Measurements from ENCODE around the gene ABCA4.

ABCA4 gene

GRCh38 chr1:94033849-94034248 lies 87.1 kb downstream of the ABCA4 start:
- no peak overlapping the region for H3K4me2 ChIP-seq (ENCODE audit: low read depth, low read length, poor library complexity, severe bottlenecking)
- H3K4me1 ChIP-seq (ENCODE audit: insufficient read depth, low read length, poor library complexity, severe bottlenecking) = peaks cover 11% of the 10 kb centered on the region
- no peaks in the 10 kb centered on the region for H3K79me2 ChIP-seq (ENCODE audit: insufficient read depth, low read length)
- no peak overlapping the region for H3K9ac ChIP-seq (ENCODE audit: low read depth, low read length, poor library complexity, severe bottlenecking)
- no peaks in the 10 kb centered on the region for H3K9me2 ChIP-seq (replicated peaks; ENCODE audit: low read depth, low read length)
- no peak overlapping the region for H3K4me3 ChIP-seq (ENCODE audit: low read length, poor library complexity, severe bottlenecking)
- H4K20me1 ChIP-seq (ENCODE audit: insufficient read depth, low read length, poor library complexity, severe bottlenecking) = no peaks in the 10 kb centered on the region
- no peaks in the 10 kb centered on the region for H3K9me3 ChIP-seq (ENCODE audit: insufficient read depth, low read depth, low read length)
- TF ChIP-seq EZH2phosphoT487 (IDR thresholded peaks at IDR 0.05; ENCODE audit: borderline replicate concordance) (no peak), CTCF (conservative IDR thresholded peaks at IDR 0.05; ENCODE audit: low read length) (no peak)
- H3K36me3 ChIP-seq (ENCODE audit: insufficient read depth, low read length) = no peaks in the 10 kb centered on the region
- H3F3A ChIP-seq (ENCODE audit: low read depth) = no peaks in the 10 kb centered on the region
- no peak overlapping the region for H2AFZ ChIP-seq (ENCODE audit: low read length)
- H3K27me3 ChIP-seq (ENCODE audit: insufficient read depth, low read length, poor library complexity, severe bottlenecking) = no peaks in the 10 kb centered on the region

GRCh38 chr1:94032637-94033036 lies 88.3 kb downstream of the ABCA4 start:
- H3F3A ChIP-seq (ENCODE audit: low read depth) = no peaks in the 10 kb centered on the region
- H3K9me3 ChIP-seq (ENCODE audit: insufficient read depth, low read depth, low read length) = no peaks in the 10 kb centered on the region
- no peak overlapping the region for H3K9ac ChIP-seq (ENCODE audit: low read depth, low read length, poor library complexity, severe bottlenecking)
- no peak overlapping the region for H3K4me2 ChIP-seq (ENCODE audit: low read depth, low read length, poor library complexity, severe bottlenecking)
- H3K79me2 ChIP-seq (ENCODE audit: insufficient read depth, low read length) = no peaks in the 10 kb centered on the region
- no peak for TF ChIP-seq EZH2phosphoT487 (IDR thresholded peaks at IDR 0.05; ENCODE audit: borderline replicate concordance)
- no peak for TF ChIP-seq CTCF (conservative IDR thresholded peaks at IDR 0.05; ENCODE audit: low read length)
- no peaks in the 10 kb centered on the region for H3K27me3 ChIP-seq (ENCODE audit: insufficient read depth, low read length, poor library complexity, severe bottlenecking)
- H2AFZ ChIP-seq (ENCODE audit: low read length) = no peak overlapping the region
- peaks cover 13% of the 10 kb centered on the region for H3K4me1 ChIP-seq (ENCODE audit: insufficient read depth, low read length, poor library complexity, severe bottlenecking)
- no peaks in the 10 kb centered on the region for H3K9me2 ChIP-seq (replicated peaks; ENCODE audit: low read depth, low read length)
- no peaks in the 10 kb centered on the region for H3K36me3 ChIP-seq (ENCODE audit: insufficient read depth, low read length)
- H3K4me3 ChIP-seq (ENCODE audit: low read length, poor library complexity, severe bottlenecking) = no peak overlapping the region
- H4K20me1 ChIP-seq (ENCODE audit: insufficient read depth, low read length, poor library complexity, severe bottlenecking) = no peaks in the 10 kb centered on the region

GRCh38 chr1:94031591-94031990 lies 89.4 kb downstream of the ABCA4 start:
- peaks cover 13% of the 10 kb centered on the region for H3K4me1 ChIP-seq (ENCODE audit: insufficient read depth, low read length, poor library complexity, severe bottlenecking)
- no peaks in the 10 kb centered on the region for H3K9me3 ChIP-seq (ENCODE audit: insufficient read depth, low read depth, low read length)
- no peaks in the 10 kb centered on the region for H3F3A ChIP-seq (ENCODE audit: low read depth)
- no peaks in the 10 kb centered on the region for H3K27me3 ChIP-seq (ENCODE audit: insufficient read depth, low read length, poor library complexity, severe bottlenecking)
- H3K9me2 ChIP-seq (replicated peaks; ENCODE audit: low read depth, low read length) = no peaks in the 10 kb centered on the region
- no peaks in the 10 kb centered on the region for H3K36me3 ChIP-seq (ENCODE audit: insufficient read depth, low read length)
- no peak overlapping the region for H3K4me2 ChIP-seq (ENCODE audit: low read depth, low read length, poor library complexity, severe bottlenecking)
- H3K9ac ChIP-seq (ENCODE audit: low read depth, low read length, poor library complexity, severe bottlenecking) = no peak overlapping the region
- no peaks in the 10 kb centered on the region for H4K20me1 ChIP-seq (ENCODE audit: insufficient read depth, low read length, poor library complexity, severe bottlenecking)
- H2AFZ ChIP-seq (ENCODE audit: low read length) = no peak overlapping the region
- TF ChIP-seq EZH2phosphoT487 (IDR thresholded peaks at IDR 0.05; ENCODE audit: borderline replicate concordance) (no peak), CTCF (conservative IDR thresholded peaks at IDR 0.05; ENCODE audit: low read length) (no peak)
- H3K4me3 ChIP-seq (ENCODE audit: low read length, poor library complexity, severe bottlenecking) = no peak overlapping the region
- no peaks in the 10 kb centered on the region for H3K79me2 ChIP-seq (ENCODE audit: insufficient read depth, low read length)

Data from Loucy (cell line).